Measurements from ENCODE around the gene ALKBH4. TPM values are rescaled to one million over a fixed set of nuclear protein-coding genes. Genes with fewer than 3 reads are reported as not detected.
A peak's percentile ranks its signal among the peaks of the same experiment; 100 is the strongest.
"Not testable (repeated sequence)": the region's sequence is repeated elsewhere in the genome, so short reads cannot be mapped to it uniquely, and the experiment has no call there.

Gene ALKBH4
- total and polyA plus RNA-seq, 2 donors: 9.7 to 11.8 TPM

DNA sequence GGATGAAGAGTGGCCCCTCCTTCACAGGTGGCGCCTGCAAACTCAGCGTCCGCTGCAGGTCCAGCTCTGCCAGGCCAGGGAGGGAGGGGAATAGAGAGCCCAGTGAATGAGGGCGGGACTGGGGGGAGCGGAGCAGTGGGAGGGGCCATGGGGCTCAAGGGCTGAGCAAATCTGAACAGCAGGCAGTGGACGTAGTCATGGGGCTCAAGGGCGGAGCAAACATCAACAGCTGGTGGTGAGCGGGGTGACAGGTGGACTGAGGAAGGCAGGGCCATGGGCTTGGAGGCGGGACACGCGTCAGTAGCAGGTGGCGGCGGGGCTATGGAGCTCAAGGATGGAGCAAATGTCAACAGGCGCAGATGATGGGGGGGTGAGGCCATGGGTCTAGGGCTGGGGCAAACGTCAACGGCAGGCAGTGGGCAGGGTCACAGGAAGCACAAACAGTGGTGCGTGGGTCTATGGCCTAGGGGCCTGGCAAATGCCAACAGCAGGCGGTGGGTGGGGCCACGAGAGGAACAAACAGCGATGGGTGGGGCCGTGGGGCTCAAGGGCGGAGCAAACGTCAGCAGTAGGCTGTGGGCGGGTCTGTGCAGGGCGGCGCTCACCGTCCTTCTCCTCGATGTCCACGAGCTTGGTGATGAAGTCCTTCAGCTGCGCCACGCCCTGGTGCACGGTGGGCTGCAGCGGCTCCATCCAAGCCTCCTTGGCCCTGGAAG lies 28.7 kb upstream of the ALKBH4 start:
- not testable (repeated sequence) for H3K4me3 ChIP-seq (ENCODE audit: low read depth, low read length); H3K4me1 ChIP-seq (ENCODE audit: insufficient read depth); DNase-seq (ENCODE audit: extremely low spot score); H3K27ac ChIP-seq (ENCODE audit: low read depth); H3K36me3 ChIP-seq (ENCODE audit: insufficient read depth)
- no CpG with 5 or more reads among the region's 33 CpGs for WGBS

DNA sequence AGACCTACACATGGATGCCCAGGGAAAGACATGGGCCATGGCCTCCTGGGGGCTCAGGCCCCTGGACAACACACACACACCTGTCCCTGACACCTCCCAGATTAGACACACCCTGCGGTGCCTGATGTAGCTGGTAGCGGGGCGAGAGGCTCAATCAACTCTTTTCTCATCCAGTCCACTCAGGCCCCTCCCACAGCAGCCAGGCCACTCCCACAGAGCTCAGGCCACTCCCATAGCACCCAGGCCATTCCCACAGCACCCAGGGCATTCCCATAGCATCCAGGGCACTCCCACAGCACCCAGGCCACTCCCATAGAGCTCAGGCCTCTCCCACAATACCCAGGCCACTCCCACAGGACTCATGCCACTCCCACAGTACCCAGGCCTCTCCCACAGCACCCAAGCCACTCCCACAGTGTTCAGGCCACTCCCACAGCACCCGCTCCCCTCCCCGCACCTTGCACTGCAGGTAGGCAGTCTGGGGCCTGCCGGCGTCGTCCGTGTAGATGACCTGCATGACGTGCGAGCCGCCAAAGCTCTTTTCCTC lies 25.9 kb upstream of the ALKBH4 start:
- 88% methylated on average over 3 of the region's 12 CpGs for WGBS
- H3K4me3 ChIP-seq (ENCODE audit: low read depth, low read length); DNase-seq (ENCODE audit: extremely low spot score); H3K4me1 ChIP-seq (ENCODE audit: insufficient read depth); H3K36me3 ChIP-seq (ENCODE audit: insufficient read depth); H3K27ac ChIP-seq (ENCODE audit: low read depth): not testable (repeated sequence)

DNA sequence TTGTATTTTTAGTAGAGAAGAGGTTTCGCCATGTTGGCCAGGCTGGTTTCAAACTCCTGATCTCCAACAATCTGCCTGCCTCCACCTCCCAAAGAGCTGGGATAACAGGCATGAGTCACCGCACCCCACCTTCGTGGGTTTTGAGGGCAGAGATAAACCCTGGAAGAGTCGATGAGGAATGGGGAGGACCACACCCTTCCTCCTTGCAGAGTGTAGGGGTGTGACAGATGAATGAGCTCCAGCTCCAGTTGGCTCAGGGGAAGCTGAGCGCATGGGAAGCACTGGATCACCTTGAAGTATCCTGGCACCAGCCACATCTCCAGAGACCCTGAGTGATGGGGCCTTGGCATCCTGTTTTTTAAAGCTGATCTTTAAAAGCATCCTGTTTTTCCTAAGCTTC lies 19.7 kb upstream of the ALKBH4 start:
- H3K4me3 ChIP-seq (ENCODE audit: low read depth, low read length); H3K36me3 ChIP-seq (ENCODE audit: insufficient read depth); DNase-seq (ENCODE audit: extremely low spot score); H3K4me1 ChIP-seq (ENCODE audit: insufficient read depth); H3K27ac ChIP-seq (ENCODE audit: low read depth): not testable (repeated sequence)
- no CpG with 5 or more reads among the region's 5 CpGs for WGBS

GRCh38 chr7:102481962-102482361 lies 17.3 kb upstream of the ALKBH4 start:
- H3K4me1 ChIP-seq (ENCODE audit: insufficient read depth); H3K36me3 ChIP-seq (ENCODE audit: insufficient read depth); H3K27ac ChIP-seq (ENCODE audit: low read depth); DNase-seq (ENCODE audit: extremely low spot score); H3K4me3 ChIP-seq (ENCODE audit: low read depth, low read length): not testable (repeated sequence)
- no CpG with 5 or more reads among the region's 10 CpGs for WGBS

DNA sequence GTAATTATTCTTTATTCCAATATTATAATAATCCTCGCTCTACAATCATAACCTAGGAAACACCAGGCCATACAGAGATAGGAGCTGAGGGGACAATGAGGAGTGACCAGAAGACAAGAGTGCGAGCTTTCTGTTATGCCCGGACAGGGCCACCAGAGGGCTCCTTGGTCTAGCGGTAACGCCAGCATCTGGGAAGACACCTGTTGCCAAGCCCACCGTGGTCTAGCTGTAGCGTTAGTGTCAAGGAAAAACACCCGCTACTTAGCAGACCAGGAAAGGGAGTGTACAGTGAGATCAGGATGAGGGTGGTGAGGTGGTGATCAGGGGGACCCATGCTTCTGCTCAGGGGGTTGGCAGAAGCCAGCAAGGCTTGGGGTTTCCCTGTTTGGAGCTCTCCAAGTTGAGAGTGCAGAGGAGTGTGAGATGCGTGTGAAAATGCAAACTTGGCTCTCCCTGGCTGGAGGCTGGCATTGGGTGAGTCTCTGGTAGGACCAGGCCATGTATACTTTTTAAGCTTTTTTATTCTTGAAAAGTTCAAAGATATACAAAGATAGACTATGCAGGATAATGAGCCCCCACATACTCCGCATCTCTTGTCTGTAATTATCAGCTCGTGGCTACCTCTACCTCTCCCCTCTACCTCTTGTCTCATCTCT lies 15.4 kb upstream of the ALKBH4 start:
- 4% methylated on average over 8 of the region's 11 CpGs for WGBS
- DNase-seq (ENCODE audit: extremely low spot score); H3K36me3 ChIP-seq (ENCODE audit: insufficient read depth); H3K4me1 ChIP-seq (ENCODE audit: insufficient read depth); H3K4me3 ChIP-seq (ENCODE audit: low read depth, low read length); H3K27ac ChIP-seq (ENCODE audit: low read depth): not testable (repeated sequence)

DNA sequence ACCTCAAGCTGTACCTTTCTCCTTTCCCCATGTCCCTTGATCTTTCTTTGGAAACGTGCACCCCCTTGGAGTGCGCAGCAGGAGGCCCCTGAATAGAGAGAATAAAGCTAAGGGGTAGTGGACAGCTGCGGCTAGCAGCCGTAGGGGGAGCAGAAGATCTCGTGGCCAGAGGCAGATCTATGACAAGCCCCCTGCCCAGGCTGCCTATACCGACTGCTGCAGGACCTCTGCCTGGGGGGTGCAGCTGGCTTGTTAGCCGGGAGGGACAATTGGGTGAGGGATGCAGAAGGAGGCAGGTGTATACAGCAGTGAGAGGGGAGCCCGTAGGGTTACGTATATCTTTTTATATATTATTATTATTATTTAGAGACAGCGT lies 14.5 kb upstream of the ALKBH4 start:
- H3K4me3 ChIP-seq (ENCODE audit: low read depth, low read length); DNase-seq (ENCODE audit: extremely low spot score); H3K4me1 ChIP-seq (ENCODE audit: insufficient read depth); H3K36me3 ChIP-seq (ENCODE audit: insufficient read depth); H3K27ac ChIP-seq (ENCODE audit: low read depth): not testable (repeated sequence)
- WGBS: 0% methylated on average over 2 of the region's 10 CpGs

DNA sequence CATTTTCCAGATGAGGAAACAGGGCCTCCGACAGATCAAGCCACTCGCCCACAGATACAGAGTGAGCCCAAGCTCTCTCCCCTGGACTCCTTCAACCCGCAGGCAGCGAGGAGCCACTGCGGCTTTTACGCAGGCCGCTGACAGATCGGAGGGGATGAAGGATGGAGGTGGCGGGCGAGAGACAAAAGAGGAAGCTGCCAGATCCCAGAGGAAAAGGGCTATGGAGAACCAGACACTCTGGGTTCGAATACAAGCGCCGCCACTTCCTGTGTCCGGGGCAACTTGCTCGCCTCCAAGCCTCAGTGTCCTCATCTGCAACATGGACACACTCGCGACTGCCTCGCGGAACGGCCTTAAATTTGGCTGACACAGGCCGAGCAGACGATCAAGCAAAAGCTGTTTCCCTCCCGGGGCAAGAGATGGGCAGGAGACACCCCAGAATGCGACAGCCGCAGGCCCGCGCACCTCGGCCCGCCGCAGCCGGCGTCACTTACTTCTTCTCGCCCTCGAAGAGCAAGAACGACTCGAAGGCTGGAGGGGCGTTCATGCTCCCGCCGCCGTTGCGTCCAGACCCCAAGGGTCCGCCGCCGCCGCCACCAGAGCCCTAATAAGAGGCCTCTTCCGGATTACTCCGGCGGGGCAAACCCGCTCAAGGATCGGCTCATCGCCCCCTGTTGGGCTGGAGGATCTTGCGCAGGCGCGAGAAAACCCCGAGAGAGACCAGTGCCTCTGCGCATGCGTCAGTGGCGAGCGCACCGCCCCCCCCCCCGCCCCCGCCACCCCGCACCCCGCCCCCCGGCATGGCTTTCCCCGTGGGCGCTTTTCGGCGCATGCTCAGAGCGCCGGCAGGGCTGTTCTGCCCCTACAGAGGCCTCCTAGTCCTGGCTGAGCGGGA lies 13.9 kb upstream of the ALKBH4 start, which contains the start of gene POLR2J:
POLR2J (minus strand) TSS at position 609 of the 895 bp plus-strand sequence; CDS start at position 547, 62 bp downstream.
- H3K4me1 ChIP-seq (ENCODE audit: insufficient read depth); H3K4me3 ChIP-seq (ENCODE audit: low read depth, low read length); H3K36me3 ChIP-seq (ENCODE audit: insufficient read depth); H3K27ac ChIP-seq (ENCODE audit: low read depth): not testable (repeated sequence)
- WGBS: 0% methylated on average over 57 of the region's 72 CpGs
- DNase-seq (ENCODE audit: extremely low spot score): peak; percentile 72

GRCh38 chr7:102474736-102475435 lies 10.2 kb upstream of the ALKBH4 start:
- not testable (repeated sequence) for H3K4me3 ChIP-seq (ENCODE audit: low read depth, low read length); H3K36me3 ChIP-seq (ENCODE audit: insufficient read depth); H3K27ac ChIP-seq (ENCODE audit: low read depth); H3K4me1 ChIP-seq (ENCODE audit: insufficient read depth); DNase-seq (ENCODE audit: extremely low spot score)
- 64% methylated on average over 10 of the region's 19 CpGs for WGBS

GRCh38 chr7:102474116-102474515 lies 9.5 kb upstream of the ALKBH4 start:
- H3K36me3 ChIP-seq (ENCODE audit: insufficient read depth): not testable (repeated sequence)
- WGBS: 80% methylated on average over 13 of the region's 14 CpGs

GRCh38 chr7:102473271-102473991 lies 8.8 kb upstream of the ALKBH4 start:
- Histone ChIP-seq H3K4me3 (ENCODE audit: low read depth, low read length) (no peak overlapping the region), H3K27ac (ENCODE audit: low read depth) (no peak overlapping the region), H3K4me1 (ENCODE audit: insufficient read depth) (no peaks in the 10 kb centered on the region), H3K36me3 (ENCODE audit: insufficient read depth) (no peaks in the 10 kb centered on the region)
- 77% methylated on average over 23 of the region's 23 CpGs for WGBS
- DNase-seq (ENCODE audit: extremely low spot score): no peak

More at GRCh38 chr7:102474116-102474515, 9.5 kb upstream of the ALKBH4 start:
- DNase-seq (ENCODE audit: extremely low spot score); H3K4me1 ChIP-seq (ENCODE audit: insufficient read depth); H3K4me3 ChIP-seq (ENCODE audit: low read depth, low read length); H3K27ac ChIP-seq (ENCODE audit: low read depth): not testable (repeated sequence)

DNA sequence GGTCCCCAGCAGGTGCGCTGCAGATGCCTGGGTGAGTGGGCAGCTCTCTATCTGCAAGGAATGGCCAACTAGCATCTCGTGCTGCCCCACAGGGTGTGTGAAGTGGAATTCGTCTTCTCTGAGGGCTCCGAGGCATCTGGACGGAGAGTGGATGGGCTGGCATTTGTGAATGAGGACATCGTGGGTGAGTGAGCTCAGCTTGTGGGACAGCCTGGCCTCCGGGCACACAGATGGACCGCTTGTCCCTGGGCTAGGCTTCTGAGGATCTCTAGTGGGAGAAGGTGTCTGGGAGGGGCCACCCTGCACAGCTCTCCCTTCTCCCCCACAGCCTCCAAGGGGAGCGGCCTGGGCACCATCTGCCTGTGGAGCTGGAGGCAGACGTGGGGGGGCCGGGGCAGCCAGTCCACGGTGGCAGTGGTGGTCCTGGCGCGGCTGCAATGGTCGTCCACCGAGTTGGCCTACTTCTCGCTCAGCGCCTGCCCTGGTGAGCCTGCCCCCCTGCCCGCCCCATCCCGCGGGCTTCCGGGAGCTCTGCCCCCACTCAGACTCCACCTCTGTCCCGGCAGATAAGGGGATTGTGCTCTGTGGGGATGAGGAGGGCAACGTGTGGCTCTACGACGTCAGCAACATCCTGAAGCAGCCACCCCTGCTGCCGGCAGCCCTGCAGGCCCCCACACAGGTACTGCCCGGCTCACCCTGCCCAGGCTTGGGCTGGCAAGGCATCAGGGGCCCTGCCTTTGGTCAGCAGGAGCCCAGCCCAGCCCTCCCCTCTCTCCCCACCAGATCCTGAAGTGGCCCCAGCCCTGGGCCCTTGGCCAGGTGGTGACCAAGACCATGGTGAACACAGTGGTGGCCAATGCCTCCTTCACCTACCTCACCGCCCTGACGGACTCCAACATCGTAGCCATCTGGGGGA lies 7.7 kb upstream of the ALKBH4 start:
- H3K36me3 ChIP-seq (ENCODE audit: insufficient read depth): no peaks in the 10 kb centered on the region
- 71% methylated on average over 31 of the region's 31 CpGs for WGBS

DNA sequence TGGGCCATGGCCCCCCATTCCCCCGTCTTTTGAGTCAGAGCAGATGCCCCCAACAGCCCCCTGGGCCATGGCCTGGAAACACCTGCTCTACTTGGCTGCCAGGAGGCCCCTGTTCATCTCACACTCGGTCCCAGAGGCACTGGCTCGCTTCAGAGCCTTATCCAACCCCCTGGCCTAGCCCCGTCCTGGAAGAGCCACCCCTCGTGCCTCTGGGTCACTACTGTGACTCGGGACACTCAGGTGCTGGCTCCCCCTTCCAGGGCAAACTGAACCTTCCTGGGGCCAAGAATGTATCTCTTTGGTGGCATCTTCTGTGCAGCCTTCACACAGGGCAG lies 7.1 kb upstream of the ALKBH4 start:
- Histone ChIP-seq H3K4me1 (ENCODE audit: insufficient read depth) (no peaks in the 10 kb centered on the region), H3K36me3 (ENCODE audit: insufficient read depth) (no peaks in the 10 kb centered on the region)

More for the DNA sequence above, 7.7 kb upstream of the ALKBH4 start:
- no peak for DNase-seq (ENCODE audit: extremely low spot score)
- Histone ChIP-seq H3K27ac (ENCODE audit: low read depth) (no peak overlapping the region), H3K4me3 (ENCODE audit: low read depth, low read length) (no peak overlapping the region), H3K4me1 (ENCODE audit: insufficient read depth) (no peaks in the 10 kb centered on the region)

More for the DNA sequence above, 7.1 kb upstream of the ALKBH4 start:
- DNase-seq (ENCODE audit: extremely low spot score): no peak
- WGBS: 82% methylated on average over 6 of the region's 6 CpGs
- no peak overlapping the region for H3K4me3 ChIP-seq (ENCODE audit: low read depth, low read length)
- H3K27ac ChIP-seq (ENCODE audit: low read depth): no peak overlapping the region

All from urinary bladder (tissue), 4 donors.